Epidermal melanocyte (primary cell): ENCODE measurements around the gene CD177.
"Not testable (repeated sequence)": the region's sequence is repeated elsewhere in the genome, so short reads cannot be mapped to it uniquely, and the experiment has no call there.

Source experiments
- DNase-seq: peaks from one replicate; pipeline ENCODE4 v3.0.0; 2011; ENCODE audit warnings: low spot score; ENCODE audit not compliant: insufficient read length

The CD177 gene

GRCh38 chr19:43380771-43381386 is 27.4 kb downstream of the CD177 start:
- no peak for DNase-seq

- DNase-seq = not testable (repeated sequence)
These were observed 29.2 kb downstream of the CD177 start for GRCh38 chr19:43382586-43383216.

GRCh38 chr19:43383254-43383653 is 29.8 kb downstream of the CD177 start:
- DNase-seq = not testable (repeated sequence)

- DNase-seq = not testable (repeated sequence)
These were observed 30.3 kb downstream of the CD177 start for GRCh38 chr19:43383759-43384158.

GRCh38 chr19:43390903-43391551 is 37.5 kb downstream of the CD177 start:
- not testable (repeated sequence) for DNase-seq

GRCh38 chr19:43391552-43391935 is 38.1 kb downstream of the CD177 start:
- DNase-seq = not testable (repeated sequence)

GRCh38 chr19:43393501-43393900 is 40.0 kb downstream of the CD177 start:
- not testable (repeated sequence) for DNase-seq

GRCh38 chr19:43395561-43395960 is 42.1 kb downstream of the CD177 start:
- DNase-seq = no peak

- no peak for DNase-seq
These were observed 52.8 kb downstream of the CD177 start for GRCh38 chr19:43406297-43406696.

- no peak for DNase-seq
These were observed 54.0 kb downstream of the CD177 start for GRCh38 chr19:43407416-43408005.

- DNase-seq = no peak
These were observed 54.6 kb downstream of the CD177 start for GRCh38 chr19:43408043-43408442.

- DNase-seq = no peak
These were observed 55.9 kb downstream of the CD177 start for GRCh38 chr19:43409415-43409814.

GRCh38 chr19:43412441-43412840 is 59.0 kb downstream of the CD177 start:
- no peak for DNase-seq
